HK-2 (cell line): Measurements from ENCODE around the gene SORL1-AS1.
"Not testable (repeated sequence)": the region's sequence is repeated elsewhere in the genome, so short reads cannot be mapped to it uniquely, and the experiment has no call there.

Experiments used
- DNase-seq: peaks from one replicate; pipeline ENCODE4 v3.0.0-alpha.2; 2018; ENCODE audit not compliant: unreplicated experiment

SORL1-AS1 gene

GRCh38 chr11:121427400-121427744, 25.4 kb downstream of the SORL1-AS1 start:
- no peak for DNase-seq

DNA sequence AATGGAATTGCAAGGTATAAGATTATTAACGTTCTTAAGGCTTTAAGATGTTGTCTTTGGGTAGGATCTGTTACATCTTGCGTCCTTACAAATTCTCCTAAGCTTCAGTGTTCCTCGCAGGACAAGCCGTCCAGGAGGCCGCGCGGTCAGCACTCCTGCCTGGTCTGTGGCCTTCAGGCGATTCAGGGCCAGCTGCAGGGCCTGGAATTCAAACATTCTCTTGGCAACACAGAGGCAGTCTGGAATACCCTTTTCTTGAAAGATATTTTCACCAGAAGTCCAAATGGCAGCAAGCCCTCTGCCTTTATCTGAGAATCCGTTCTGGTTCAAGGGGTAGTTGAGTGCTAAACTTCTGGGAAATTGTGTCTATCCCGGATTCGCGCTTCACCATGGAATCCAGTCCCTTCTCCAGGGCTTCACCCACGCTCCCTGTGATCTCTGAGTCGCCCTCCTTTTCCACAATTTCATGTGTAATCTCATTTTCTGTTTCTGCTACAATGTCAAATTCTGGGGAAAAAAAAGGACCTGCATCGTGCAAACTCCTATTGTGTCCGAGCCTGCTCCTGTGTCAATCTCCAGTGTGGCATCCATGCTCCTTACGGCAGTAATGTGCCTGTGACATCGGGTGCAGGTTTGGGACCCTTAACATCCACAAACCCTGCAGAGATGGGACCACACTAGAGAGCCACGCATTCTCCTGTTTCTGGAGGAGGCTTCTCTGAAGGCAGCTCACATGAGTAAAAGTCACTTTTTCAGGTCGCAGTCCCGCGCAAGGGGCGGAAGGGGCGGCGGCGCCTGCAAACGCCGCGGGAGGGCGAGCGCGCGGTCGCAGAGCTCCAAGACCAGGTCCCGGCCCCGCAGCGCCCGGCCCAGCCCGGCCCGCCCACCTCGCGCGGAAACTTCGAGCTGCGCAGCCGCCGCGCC, 26.0 kb downstream of the SORL1-AS1 start:
- no peak for DNase-seq

DNA sequence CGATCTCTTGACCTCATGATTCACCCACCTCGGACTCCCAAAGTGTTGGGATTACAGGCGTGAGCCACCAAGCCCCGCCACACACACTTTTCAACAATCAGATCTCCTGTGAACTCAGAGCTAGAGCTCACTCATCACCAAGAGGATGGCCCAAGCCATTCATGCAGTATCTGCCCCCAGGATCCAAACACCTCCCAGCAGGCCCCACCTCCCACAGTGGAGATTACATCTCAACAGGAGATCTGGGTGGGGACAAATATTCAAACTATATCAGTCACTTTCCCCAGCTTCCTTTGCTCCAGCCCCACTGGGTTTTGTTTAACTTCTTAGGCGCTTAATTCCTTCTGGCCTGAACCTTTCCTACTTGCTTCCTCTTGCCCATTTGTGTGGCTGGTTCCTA, 26.9 kb downstream of the SORL1-AS1 start:
- no peak for DNase-seq

DNA sequence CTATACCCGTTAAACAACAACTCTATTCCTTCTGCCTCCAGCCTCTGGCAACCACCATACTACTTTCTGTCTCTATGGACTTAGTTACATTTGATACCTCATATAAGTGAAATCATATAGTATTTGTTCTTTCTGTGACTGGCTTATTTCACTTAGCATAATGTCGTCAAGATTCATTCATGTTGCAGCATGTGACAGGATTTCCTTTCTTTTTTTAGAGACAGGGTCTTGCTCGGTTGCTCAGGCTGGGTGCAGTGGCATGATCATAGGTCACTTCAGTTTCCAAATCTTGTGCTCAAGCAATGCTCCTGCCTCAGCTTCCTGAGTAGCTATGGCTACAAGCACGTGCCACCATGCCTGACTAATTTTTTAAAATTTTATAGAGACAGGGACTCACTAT, 30.1 kb downstream of the SORL1-AS1 start:
- no peak for DNase-seq

DNA sequence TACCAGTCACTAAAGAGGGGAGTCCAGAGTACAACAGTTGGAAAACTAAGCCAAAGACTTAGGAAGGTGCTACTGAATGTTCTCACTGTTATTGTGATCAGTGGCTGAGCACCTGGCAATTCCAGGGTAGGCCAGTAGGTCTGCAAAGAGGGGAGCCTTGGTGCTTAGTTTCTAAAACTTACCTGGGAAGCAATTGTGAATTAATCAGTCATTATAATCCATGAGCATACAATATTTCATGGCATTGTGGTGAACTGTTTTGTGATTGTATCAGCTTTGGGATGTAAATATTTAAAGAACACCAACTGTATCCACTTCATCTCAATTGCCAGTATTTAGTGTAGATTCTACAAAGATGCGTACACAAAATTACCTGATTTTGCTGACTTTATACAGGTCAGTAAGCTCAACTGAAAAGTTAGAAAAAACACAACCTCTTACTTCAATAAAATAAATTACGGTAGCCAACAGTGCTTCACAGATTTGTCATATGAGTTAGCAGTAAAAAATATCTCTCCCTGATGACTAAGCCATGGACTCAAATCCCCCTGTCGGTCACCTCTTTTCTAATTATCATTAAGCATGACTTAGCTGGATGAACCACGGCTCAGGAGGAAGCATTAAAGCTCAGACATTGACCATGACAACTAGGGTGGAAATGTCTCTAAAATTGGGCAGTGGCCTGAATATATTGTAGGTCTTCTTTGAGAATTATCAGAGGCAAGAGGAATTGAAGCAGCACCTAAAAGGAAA, 31.4 kb downstream of the SORL1-AS1 start:
- no peak for DNase-seq

GRCh38 chr11:121420398-121420797, 32.4 kb downstream of the SORL1-AS1 start:
- DNase-seq, result no peak

GRCh38 chr11:121419836-121420235, 32.9 kb downstream of the SORL1-AS1 start:
- no peak for DNase-seq

DNA sequence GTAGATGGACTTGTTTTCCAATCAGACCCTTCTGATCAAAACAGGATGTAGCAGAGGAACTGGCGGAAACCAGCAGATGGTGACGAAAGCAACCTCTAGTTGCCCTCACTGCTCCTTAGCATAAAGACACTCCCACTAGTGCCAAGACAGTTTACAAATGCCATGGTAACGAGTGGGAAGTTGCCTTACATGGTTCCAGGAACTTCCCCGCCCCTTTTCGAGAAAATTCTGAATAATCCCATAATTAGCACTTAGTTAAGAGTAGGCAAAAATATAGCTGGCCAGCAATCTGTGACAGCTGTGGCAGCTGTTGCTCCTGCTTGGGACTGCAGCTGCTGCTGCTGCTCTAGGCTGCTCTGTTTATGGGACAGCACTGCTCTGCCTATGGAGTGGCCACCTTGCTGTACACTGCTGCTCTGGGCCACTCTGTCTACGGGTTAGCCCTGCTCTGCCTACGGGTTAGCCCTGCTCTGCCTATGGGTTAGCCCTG, 34.1 kb downstream of the SORL1-AS1 start:
- no peak for DNase-seq

DNA sequence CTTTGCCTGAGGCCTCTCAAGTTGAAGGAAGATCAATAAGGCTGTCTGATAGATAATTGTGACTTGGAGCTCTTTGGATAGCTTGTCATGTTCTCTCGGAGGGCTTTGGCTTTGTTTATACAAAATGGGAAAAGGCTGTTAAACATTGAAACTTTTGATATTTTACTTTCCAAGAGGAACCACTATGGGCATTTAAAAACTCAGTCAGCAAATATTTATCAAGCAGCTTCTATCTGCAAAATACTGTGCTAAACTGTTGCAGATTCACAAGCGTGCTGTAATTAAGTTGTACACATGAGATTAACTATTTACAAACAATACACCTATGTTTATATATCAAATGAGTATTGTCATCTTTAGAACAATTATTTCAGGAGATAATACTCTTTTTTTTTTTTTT, 35.2 kb downstream of the SORL1-AS1 start:
- no peak for DNase-seq

GRCh38 chr11:121417055-121417551, 35.7 kb downstream of the SORL1-AS1 start:
- no peak for DNase-seq

- no peak for DNase-seq
These were observed 36.9 kb downstream of the SORL1-AS1 start for GRCh38 chr11:121415856-121416255.

GRCh38 chr11:121414141-121414913, 38.4 kb downstream of the SORL1-AS1 start:
- DNase-seq, result no peak

GRCh38 chr11:121412711-121413415, 39.9 kb downstream of the SORL1-AS1 start:
- no peak for DNase-seq

GRCh38 chr11:121412000-121412587, 40.7 kb downstream of the SORL1-AS1 start:
- no peak for DNase-seq

- not testable (repeated sequence) for DNase-seq
These were observed 41.4 kb downstream of the SORL1-AS1 start for GRCh38 chr11:121411330-121411729.

DNA sequence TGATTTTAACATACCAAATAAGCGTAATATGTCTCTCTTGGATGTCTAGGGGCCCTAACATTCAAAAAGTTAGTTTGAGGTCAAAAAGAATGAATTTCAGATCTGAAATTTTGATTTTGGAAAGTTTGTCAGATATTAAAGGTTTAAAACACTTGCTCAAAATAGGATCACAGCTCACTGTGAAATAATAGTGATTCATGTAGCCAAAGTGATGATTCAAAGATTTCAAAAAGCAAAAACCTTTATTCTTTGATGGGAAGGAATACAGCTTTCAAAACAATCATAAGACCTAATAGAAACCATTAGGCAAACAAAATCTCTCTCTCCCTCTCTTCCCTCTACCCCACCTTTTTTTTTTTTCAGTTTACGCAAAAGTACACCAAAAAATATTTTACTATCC, 42.7 kb downstream of the SORL1-AS1 start:
- not testable (repeated sequence) for DNase-seq

GRCh38 chr11:121408830-121409229, 43.9 kb downstream of the SORL1-AS1 start:
- no peak for DNase-seq

DNA sequence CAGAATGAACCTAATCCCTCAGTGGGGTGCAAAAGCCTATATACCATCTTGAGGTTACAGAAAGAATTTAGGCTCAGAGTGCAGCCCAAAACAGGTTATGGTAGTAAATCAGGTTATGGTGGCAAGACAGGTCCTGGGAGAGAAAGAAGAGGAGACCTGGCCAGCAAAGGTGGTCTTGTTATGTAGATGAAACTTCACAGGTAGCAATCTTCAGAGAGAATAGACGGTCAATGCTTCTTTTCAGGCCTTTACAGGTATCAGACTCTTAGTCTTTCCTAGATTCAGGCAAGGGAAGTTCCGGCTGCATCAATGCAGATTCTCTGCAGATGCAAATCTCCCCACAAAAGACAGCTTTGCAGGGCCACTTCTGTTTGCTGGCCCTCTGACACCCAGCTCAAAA, 46.5 kb downstream of the SORL1-AS1 start:
- no peak for DNase-seq

DNA sequence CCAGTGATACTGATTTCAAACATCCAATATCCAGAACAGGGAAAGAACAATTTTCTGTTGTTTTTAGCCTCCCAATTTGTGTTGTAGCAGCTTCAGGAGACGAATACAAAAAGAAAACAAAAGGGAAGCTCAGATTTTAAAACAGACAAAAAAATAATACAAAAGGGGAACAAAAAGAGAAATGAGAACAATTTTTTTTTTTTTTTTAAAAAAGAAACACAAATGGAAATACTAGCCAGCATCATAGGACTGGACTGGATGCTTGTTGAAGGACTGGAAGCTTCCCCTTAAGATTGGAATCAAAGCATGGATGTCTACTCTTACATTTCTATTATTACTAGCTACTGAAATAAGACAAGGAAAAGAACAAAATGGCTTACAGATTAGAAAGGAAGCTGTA, 47.1 kb downstream of the SORL1-AS1 start:
- DNase-seq, result no peak

GRCh38 chr11:121394785-121395184, 58.0 kb downstream of the SORL1-AS1 start:
- DNase-seq, result no peak

DNA sequence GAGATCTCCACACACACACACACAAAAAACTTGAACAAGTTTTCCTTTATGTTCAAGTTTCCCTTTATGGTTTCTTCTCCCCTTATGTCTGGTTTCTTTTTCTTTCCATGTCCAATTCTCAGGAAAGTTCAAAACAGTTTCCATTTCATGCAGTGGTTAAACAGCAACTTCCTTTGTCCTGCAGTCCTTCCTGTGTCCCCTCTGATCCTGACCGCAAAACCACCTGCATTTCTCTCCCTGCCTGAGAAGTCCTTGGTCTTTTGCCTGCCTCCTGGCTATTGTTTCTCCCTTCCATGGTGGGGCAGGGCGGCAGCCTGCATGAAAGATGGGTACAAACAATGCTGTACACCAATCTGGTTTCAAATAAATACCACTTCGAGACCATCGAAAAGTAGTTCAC, 58.9 kb downstream of the SORL1-AS1 start:
- no peak for DNase-seq
